Cerebellar nuclear complex (tissue), 1 donor: ENCODE measurements around the gene PROS1.
"Not testable (repeated sequence)": the region's sequence is repeated elsewhere in the genome, so short reads cannot be mapped to it uniquely, and the experiment has no call there.

ENCODE experiments used
- DNase-seq, 2 experiments: peaks; one replicate each; lab custom pipeline; 2025; lab: John Stamatoyannopoulos, UW

Gene PROS1

DNA sequence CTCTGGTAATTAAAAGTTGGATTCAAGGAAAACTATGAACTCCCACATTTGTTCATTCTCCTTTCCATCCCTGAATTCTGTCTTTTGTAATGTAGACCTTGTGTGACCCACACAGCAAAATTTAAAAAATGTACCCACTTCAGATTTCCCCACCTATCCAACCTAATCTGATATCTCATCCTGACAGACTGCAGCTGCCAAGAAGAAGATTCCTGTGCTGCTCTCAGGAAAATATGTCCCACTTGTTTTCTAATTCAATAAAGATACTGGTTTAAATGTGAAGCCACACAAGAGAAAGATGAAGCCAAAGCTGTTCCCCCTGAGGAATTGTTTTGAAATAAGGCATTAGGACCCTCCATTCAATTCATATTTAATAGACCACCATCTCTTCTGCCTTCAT, 100.3 kb downstream of the PROS1 start:
- DNase-seq = not testable (repeated sequence)

DNA sequence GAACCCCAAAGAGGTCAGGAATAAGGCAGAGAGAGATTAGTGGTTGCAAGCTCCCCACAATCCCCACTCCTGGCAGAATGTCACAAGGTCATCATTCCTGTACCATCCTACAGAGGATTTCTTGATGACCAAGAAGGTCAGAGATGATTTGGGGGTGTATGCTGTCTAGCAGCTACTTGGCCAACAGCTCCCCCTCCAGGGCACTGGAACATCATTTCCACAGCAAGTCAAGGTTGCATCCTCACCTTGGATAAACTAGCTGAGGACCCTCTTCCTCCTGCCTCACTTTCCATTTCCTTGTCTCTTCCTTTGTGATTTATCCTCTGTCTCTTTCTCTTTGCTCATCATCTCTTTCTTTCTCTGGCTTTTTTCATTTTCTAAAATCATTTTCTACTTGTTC, 106.3 kb downstream of the PROS1 start:
- no peak for DNase-seq

DNA sequence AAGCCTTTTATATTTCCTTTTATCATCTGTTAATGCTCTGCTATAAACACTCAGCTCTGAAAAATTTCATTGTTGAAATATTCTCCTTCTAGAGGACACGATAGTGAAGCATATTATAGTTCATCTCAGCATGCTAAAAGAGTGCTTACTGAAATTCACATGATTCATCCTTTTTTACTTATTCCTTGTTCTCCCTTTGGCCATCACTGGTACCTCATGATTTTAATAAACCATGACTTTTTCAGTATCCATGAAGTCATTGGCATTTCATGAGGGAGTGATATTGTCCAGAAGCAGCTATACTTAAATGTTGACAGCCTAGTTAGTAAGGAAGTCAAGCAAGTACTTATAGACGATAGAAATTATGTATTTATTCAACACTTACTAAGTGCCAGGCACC, 112.7 kb downstream of the PROS1 start:
- no peak for DNase-seq

DNA sequence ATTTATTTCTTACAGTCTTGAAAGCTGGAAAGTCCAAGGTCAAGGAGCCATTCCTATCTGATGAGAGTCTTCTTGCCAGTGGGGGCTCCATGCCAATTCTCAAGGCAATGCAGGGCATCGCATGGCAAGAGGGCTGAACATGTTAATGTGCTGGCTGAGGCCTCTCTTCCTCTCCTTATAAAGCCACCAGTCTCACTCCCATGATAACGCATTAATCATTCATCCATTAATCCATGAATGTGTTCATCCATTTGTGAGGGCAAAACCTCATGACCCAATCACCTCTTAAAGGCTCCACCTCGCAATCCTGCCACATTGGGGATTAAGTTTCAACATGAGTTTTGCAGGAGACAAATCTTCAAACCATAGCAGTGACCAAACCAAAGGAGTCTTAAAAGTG, 118.3 kb downstream of the PROS1 start:
- no peak for DNase-seq

DNA sequence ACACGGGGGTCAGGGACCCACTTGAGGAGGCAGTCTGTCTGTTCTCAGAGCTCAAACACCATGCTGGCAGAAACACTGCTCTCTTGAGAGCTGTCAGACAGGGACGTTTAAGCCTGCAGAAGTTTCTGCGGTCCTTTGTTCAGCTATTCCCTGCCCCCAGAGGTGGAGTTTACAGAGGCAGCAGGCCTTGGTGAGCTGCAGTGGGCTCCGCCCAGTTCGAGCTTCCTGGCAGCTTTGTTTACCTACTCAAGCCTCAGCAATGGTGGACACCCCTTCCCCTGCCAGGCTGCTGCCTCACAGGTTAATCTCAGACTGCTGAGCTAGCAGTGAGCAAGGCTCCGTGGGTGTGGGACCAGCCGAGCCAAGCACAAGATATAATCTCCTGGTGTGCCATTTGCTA, 121.5 kb downstream of the PROS1 start:
- not testable (repeated sequence) for DNase-seq

DNA sequence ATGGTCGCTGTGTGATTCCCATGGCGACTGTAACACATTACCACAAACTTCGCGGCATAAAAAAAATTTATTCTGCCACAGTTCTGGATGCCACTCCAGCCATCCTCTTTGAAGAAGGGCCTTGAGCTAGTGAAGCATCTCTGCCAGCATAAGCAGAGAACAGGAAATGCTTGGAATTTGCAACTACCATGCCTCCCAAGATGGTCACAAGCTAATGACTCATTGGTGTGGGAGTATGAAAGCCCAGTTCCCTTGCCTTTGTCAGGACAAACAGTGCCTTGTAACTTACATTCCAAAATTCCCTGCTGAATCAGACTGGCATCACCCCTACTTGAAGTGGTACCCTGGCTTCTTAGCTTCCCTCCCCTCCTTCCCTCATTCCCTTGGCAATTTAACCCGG, 129.7 kb downstream of the PROS1 start:
- DNase-seq = no peak

DNA sequence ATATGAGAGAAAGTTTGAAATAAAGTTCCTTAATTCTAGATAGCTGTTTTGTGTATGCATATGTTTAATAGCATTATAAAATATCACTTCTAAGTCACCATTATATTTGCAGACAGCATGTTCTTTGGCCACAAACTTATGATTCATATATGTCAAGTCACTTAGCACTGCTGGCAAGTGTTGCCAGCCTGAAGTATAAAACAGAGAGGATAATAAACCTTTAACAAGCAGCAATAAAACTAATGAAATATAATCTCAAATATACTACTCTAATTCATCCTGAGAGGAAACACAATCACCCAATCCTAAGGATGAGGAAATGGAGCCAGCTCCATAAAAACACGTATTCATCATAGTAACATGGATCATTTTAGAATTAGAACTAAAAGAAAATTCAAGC, 134.5 kb downstream of the PROS1 start:
- not testable (repeated sequence) for DNase-seq
